GM12865 (cell line): Measurements from ENCODE around the gene KLK6.
A peak's percentile ranks its signal among the peaks of the same experiment; 100 is the strongest.

Source experiments
- DNase-seq: peaks from one replicate; pipeline ENCODE4 v3.0.0; 2010; ENCODE audit warnings: low read depth
- H3K4me3 ChIP-seq: 2 replicates; pipeline ENCODE4 v1.5.1; 2011; ENCODE audit warnings: mild to moderate bottlenecking, low read depth, low read length, control low read depth
- TF ChIP-seq, protein P1 (sequence below): IDR thresholded peaks from 2 replicates; pipeline ENCODE4 v1.5.1; 2011; ENCODE audit warnings: low read length, control low read depth, low read depth, inconsistent platforms; ENCODE audit not compliant: insufficient read depth; ENCODE audit errors: missing control alignments

KLK6 gene

DNA sequence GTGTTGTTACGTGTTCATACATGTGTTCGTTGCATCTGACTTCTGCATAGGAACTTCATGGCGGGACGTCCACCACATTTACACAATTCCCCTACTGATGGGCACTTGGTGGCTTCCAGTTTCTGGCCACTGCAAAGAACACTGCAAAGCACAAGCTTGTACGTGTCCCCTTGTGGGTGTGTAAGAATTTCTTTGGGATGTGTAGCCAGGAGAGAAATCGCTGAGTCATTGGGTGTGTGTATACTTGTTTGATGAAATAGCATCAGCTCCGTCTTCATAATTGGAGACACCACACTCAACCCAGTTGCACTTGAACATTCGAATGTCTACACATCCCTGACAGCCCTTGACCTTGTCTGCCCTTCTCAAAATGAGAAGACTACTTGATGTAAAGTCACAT, 35.8 kb downstream of the KLK6 start:
- TF ChIP-seq, protein P1, sequence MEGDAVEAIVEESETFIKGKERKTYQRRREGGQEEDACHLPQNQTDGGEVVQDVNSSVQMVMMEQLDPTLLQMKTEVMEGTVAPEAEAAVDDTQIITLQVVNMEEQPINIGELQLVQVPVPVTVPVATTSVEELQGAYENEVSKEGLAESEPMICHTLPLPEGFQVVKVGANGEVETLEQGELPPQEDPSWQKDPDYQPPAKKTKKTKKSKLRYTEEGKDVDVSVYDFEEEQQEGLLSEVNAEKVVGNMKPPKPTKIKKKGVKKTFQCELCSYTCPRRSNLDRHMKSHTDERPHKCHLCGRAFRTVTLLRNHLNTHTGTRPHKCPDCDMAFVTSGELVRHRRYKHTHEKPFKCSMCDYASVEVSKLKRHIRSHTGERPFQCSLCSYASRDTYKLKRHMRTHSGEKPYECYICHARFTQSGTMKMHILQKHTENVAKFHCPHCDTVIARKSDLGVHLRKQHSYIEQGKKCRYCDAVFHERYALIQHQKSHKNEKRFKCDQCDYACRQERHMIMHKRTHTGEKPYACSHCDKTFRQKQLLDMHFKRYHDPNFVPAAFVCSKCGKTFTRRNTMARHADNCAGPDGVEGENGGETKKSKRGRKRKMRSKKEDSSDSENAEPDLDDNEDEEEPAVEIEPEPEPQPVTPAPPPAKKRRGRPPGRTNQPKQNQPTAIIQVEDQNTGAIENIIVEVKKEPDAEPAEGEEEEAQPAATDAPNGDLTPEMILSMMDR: no peak

DNA sequence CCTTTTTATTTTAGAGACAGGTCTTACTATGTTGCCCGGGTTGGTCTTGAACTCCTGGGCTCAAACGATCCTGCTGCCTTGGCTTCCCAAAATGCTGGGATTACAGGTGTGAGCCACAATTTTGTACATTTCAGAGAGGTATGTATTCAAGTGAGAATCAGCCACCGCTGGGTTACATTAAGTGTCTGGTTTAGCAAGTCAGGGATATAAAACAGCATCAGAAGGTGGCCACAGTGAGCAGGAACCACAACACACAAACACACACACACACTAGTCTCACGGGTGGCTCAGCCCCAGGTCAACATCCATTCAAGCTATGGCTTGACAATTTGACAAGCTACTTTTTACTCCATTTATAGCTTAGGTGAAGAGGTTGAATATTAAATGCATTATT, 36.7 kb downstream of the KLK6 start:
- no peak for DNase-seq
- TF ChIP-seq, protein P1: no peak
- no peak overlapping the region for H3K4me3 ChIP-seq

More for the DNA sequence above, 35.8 kb downstream of the KLK6 start:
- H3K4me3 ChIP-seq: no peak overlapping the region
- DNase-seq: no peak

DNA sequence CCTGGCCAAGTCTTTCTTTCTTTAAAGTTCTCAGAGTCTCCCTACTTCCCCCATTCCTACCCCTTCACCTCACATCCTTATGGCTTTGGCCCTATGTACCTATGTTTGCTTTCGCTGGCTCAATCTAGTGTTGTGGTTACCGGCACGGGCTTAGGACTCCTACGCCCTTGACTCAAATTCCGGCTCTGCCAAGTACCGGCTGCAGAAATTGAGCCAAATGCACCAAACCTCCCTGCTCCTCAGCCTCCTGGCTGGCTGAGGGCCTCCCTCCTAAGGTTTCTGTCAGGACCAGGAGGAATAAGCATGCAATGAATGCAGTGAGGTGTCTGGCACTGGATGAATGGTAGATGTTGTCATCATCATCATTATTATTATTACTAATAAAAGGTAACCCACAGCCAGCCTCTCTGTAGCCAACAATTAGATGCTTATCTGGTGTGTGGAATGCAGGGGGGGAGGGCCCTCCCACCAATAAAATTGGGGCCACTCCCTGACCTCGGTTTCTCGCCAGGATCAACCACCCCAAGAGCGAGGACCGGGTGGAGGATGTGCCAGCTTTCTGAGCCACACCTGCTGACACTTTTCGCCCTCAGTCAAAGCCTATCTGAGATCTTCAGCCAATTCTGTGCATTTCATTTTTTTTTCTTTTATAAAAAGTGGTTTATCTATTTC, 37.2 kb downstream of the KLK6 start:
- no peak for DNase-seq
- TF ChIP-seq, protein P1: no peak
- no peak overlapping the region for H3K4me3 ChIP-seq

DNA sequence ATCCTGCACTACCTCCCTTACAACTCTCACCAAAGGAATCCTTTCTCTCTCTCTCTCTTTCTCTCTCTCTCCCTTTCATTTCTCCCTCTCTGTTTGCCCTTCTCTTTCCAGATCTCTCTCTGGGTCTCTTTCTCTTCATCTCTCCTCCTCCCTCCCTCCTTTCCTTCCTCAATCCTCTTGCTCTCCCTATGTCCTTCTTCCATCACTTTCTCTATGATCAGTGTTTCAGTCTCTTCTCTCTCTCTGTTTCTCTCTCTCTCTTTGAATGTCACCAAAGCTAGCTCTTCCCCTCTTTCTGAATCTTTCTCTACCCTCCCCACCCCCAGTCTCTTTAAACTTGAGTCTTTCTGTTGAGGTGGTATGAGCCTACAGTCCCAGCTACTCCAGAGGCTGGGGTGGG, 38.4 kb downstream of the KLK6 start:
- no peak for DNase-seq
- TF ChIP-seq, protein P1: no peak
- no peak overlapping the region for H3K4me3 ChIP-seq

DNA sequence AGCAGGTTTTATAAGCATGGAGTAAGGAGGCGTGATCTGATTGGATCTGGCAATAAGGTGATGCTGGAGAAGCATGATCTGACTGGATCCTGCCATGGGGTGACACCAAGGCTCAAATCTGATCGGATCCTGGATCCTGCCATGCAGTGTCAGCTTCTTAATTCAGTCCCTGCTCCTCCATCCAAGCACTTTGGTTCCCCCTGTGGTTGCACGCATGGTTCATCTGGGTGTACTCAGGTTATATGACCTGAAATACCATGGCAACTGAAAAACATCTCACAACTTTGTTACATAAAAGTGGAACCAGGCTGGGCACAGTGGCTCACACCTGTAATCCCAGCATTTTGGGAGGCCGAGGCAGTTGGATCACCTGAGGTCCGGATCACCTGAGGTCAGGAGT, 40.6 kb downstream of the KLK6 start:
- DNase-seq: peak; percentile 21
- no peak overlapping the region for H3K4me3 ChIP-seq
- TF ChIP-seq, protein P1: no peak

DNA sequence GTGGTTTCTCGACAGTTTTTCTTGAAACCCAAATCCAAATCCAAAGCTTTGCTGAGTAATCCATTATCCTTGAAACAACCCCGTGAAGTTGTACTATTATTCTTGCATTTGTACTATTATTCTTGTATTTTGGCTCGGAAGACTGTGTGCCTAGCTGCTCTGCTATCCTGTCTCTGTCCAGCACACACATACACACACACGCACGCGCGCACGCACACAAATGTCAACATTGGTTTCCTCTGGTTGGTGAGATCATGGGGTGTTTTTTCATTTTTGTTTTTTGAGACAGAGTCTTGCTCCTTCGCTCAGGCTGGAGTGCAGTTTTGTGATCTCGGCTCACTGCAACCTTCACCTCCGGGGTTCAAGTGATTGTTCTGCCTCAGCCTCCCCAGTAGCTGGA, 43.2 kb downstream of the KLK6 start:
- DNase-seq: no peak
- H3K4me3 ChIP-seq: no peak overlapping the region
- TF ChIP-seq, protein P1: no peak

DNA sequence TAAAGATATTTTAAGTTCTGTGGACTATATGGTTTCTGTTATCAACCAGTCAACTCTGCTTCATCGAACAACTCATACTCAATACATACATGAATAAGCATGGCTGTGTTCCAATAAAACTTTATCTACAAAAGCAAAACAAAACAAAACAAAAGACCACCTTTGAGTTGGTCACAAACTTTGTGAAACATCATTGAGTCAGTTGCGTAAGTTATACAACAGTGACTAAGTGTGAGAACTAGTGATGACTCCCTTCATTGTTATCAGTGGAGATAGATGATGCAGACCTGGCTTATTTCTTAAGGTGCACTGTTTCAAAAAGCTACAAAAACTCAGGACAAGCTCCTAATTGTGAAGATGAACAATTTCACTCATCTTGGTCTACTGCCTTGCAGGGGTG, 43.7 kb downstream of the KLK6 start:
- TF ChIP-seq, protein P1: no peak
- H3K4me3 ChIP-seq: no peak overlapping the region
- no peak for DNase-seq
